GM23338 (cell line): ENCODE measurements around the gene ATP1B2. TPM values are rescaled to one million over a fixed set of nuclear protein-coding genes. Genes with fewer than 3 reads are reported as not detected.

Experiments
- ATAC-seq: fragments of 200-7000 bp; cut with Tn5 transposase; 3 replicates; pipeline ENCODE4 v1.9.1; 2020
- DNase-seq: peaks from one replicate; pipeline ENCODE4 v3.0.0-alpha.2; 2015; ENCODE audit warnings: low spot score
- H2AFZ ChIP-seq: fragments of 200-600 bp; sonication (generic); 2 replicates; pipeline ENCODE4 v1.8.0; 2016; ENCODE audit warnings: antibody characterized with exemption, mild to moderate bottlenecking, moderate library complexity
- H3F3A ChIP-seq: fragments of 200-600 bp; sonication (generic); replicated peaks from 2 replicates; pipeline ENCODE4 v1.8.0; 2017; ENCODE audit warnings: antibody characterized with exemption, mixed run types, low read depth
- H3K27ac ChIP-seq: fragments of 200-600 bp; sonication (generic); 2 replicates; pipeline ENCODE4 v1.6.1; 2016; ENCODE audit warnings: low read depth
- H3K27me3 ChIP-seq: fragments of 200-600 bp; sonication (generic); 2 replicates; pipeline ENCODE4 v1.8.0; 2016; ENCODE audit warnings: mild to moderate bottlenecking, mixed run types, moderate library complexity; ENCODE audit not compliant: insufficient read depth
- H3K36me3 ChIP-seq: fragments of 200-600 bp; sonication (generic); 2 replicates; pipeline ENCODE4 v1.8.0; 2016; ENCODE audit warnings: mild to moderate bottlenecking; ENCODE audit not compliant: insufficient read depth
- H3K4me1 ChIP-seq: fragments of 200-600 bp; sonication (generic); 2 replicates; pipeline ENCODE4 v1.8.0; 2016; ENCODE audit warnings: mild to moderate bottlenecking, moderate library complexity; ENCODE audit not compliant: insufficient read depth
- H3K4me2 ChIP-seq: fragments of 200-600 bp; sonication (generic); 2 replicates; pipeline ENCODE4 v1.7.1; 2017; ENCODE audit warnings: mixed run types
- H3K4me3 ChIP-seq: fragments of 200-600 bp; sonication (generic); 2 replicates; pipeline ENCODE4 v1.6.1; 2016; ENCODE audit warnings: mixed run types
- H3K79me2 ChIP-seq: fragments of 200-600 bp; sonication (generic); replicated peaks from 2 replicates; pipeline ENCODE4 v1.8.0; 2017; ENCODE audit warnings: mild to moderate bottlenecking; ENCODE audit not compliant: insufficient read depth
- H3K9me2 ChIP-seq: fragments of 200-600 bp; sonication (generic); 2 replicates; pipeline ENCODE4 v1.8.0; 2017; ENCODE audit not compliant: insufficient read depth
- H4K20me1 ChIP-seq: fragments of 200-600 bp; sonication (generic); replicated peaks from 2 replicates; pipeline ENCODE4 v1.8.0; 2017; ENCODE audit warnings: mild to moderate bottlenecking; ENCODE audit not compliant: insufficient read depth
- H3K27ac Mint-ChIP-seq: 2 replicates; pipeline ENCODE4 v1.8.0; 2020; ENCODE audit warnings: inconsistent platforms, mild to moderate bottlenecking, moderate library complexity, mixed read lengths
- H3K27me3 Mint-ChIP-seq: 3 replicates; pipeline ENCODE4 v1.8.0; 2022; ENCODE audit warnings: low read depth, mild to moderate bottlenecking, moderate library complexity, mixed read lengths, inconsistent platforms; ENCODE audit not compliant: insufficient read depth, poor library complexity
- H3K36me3 Mint-ChIP-seq: 3 replicates; pipeline ENCODE4 v1.8.0; 2021; ENCODE audit warnings: low read depth, mild to moderate bottlenecking, inconsistent platforms, moderate library complexity, mixed read lengths
- H3K4me1 Mint-ChIP-seq: 3 replicates; pipeline ENCODE4 v1.8.0; 2020; ENCODE audit warnings: mild to moderate bottlenecking, inconsistent platforms, mixed read lengths
- H3K4me3 Mint-ChIP-seq: 3 replicates; pipeline ENCODE4 v1.8.0; 2021; ENCODE audit warnings: moderate library complexity, mild to moderate bottlenecking, inconsistent platforms, mixed read lengths
- H3K9me3 Mint-ChIP-seq: 3 replicates; pipeline ENCODE4 v1.8.0; 2020; ENCODE audit warnings: moderate library complexity, mild to moderate bottlenecking, inconsistent platforms, mixed read lengths
- CREB1 ChIP-seq: fragments of 250-450 bp; sonication (Bioruptor Pico); IDR thresholded peaks from 2 replicates; pipeline ENCODE4 v1.5.0; 2020; ENCODE audit warnings: low read depth, mild to moderate bottlenecking, moderate library complexity
- ETS1 ChIP-seq: IDR thresholded peaks from 2 replicates; pipeline ENCODE4 v1.6.1; 2016; ENCODE audit warnings: antibody characterized with exemption
- EZH2 ChIP-seq: fragments of 200-600 bp; sonication (generic); IDR thresholded peaks from one replicate; pipeline ENCODE4 v1.8.0; 2017; ENCODE audit warnings: antibody characterized with exemption, mild to moderate bottlenecking, low read depth; ENCODE audit not compliant: unreplicated experiment
- JUNB ChIP-seq: IDR thresholded peaks from one replicate; pipeline ENCODE4 v1.6.1; 2016; ENCODE audit warnings: antibody characterized with exemption; ENCODE audit not compliant: unreplicated experiment
- POLR2AphosphoS5 ChIP-seq: IDR thresholded peaks from 2 replicates; pipeline ENCODE4 v1.6.1; 2016; ENCODE audit warnings: antibody characterized with exemption, low read depth
- ZNF331 ChIP-seq: fragments of 250-450 bp; sonication (Bioruptor Pico); IDR thresholded peaks from 2 replicates; pipeline ENCODE4 v1.5.0; 2020; ENCODE audit warnings: low read depth, mild to moderate bottlenecking, moderate library complexity
- polyA plus RNA-seq: library from polyadenylated mRNA; unstranded; fragments of >200 nt; fragmentation: Nextera tagmentation; extraction: Ambion mirVana; gene quantifications from 2 replicates; pipeline ENCODE4 v1.2.1, GENCODE V29; 2016
- total RNA-seq: library from RNA; depleted of rRNA; stranded (reverse); fragments of >200 nt; shearing (Covaris generic); gene quantifications from 2 replicates; pipeline ENCODE4 v1.2.3, GENCODE V29; 2014
- TF ChIP-seq, protein P1 (sequence below): IDR thresholded peaks from one replicate; pipeline ENCODE4 v1.6.1; 2018; ENCODE audit warnings: antibody characterized with exemption; ENCODE audit not compliant: unreplicated experiment

Gene ATP1B2
- total and polyA plus RNA-seq, 2 experiments from 2014 or later = 14.9 to 33.1 TPM

- peaks cover 31% of the 10 kb centered on the region for H3K4me1 Mint-ChIP-seq
- H3K27me3 ChIP-seq = no peaks in the 10 kb centered on the region
- H3K4me3 Mint-ChIP-seq = peak overlapping the region; percentile 96
- H3K27ac Mint-ChIP-seq = peak overlapping the region; percentile 100
- H4K20me1 ChIP-seq = peaks cover 27% of the 10 kb centered on the region
- H3K4me1 ChIP-seq = peaks cover 22% of the 10 kb centered on the region
- ATAC-seq (peak; percentile 57), DNase-seq (peak; percentile 98)
- H3K4me3 ChIP-seq = peak overlapping the region; percentile 88
- peaks cover 20% of the 10 kb centered on the region for H3F3A ChIP-seq
- TF ChIP-seq, protein P1, sequence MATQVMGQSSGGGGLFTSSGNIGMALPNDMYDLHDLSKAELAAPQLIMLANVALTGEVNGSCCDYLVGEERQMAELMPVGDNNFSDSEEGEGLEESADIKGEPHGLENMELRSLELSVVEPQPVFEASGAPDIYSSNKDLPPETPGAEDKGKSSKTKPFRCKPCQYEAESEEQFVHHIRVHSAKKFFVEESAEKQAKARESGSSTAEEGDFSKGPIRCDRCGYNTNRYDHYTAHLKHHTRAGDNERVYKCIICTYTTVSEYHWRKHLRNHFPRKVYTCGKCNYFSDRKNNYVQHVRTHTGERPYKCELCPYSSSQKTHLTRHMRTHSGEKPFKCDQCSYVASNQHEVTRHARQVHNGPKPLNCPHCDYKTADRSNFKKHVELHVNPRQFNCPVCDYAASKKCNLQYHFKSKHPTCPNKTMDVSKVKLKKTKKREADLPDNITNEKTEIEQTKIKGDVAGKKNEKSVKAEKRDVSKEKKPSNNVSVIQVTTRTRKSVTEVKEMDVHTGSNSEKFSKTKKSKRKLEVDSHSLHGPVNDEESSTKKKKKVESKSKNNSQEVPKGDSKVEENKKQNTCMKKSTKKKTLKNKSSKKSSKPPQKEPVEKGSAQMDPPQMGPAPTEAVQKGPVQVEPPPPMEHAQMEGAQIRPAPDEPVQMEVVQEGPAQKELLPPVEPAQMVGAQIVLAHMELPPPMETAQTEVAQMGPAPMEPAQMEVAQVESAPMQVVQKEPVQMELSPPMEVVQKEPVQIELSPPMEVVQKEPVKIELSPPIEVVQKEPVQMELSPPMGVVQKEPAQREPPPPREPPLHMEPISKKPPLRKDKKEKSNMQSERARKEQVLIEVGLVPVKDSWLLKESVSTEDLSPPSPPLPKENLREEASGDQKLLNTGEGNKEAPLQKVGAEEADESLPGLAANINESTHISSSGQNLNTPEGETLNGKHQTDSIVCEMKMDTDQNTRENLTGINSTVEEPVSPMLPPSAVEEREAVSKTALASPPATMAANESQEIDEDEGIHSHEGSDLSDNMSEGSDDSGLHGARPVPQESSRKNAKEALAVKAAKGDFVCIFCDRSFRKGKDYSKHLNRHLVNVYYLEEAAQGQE = no peak
- TF ChIP-seq ETS1 = 0 out of 2 replicates have a peak, but pooled peaks have one; percentile 29
- peak; percentile 63 for TF ChIP-seq POLR2AphosphoS5
- no peak for TF ChIP-seq EZH2
- peak; percentile 31; the same call in 1 of the 2 replicates for TF ChIP-seq CREB1 (CRISPR knock-in tag)
- no peak for TF ChIP-seq ZNF331 (CRISPR knock-in tag)
- peak overlapping the region; percentile 99 for H3K27ac ChIP-seq
- peaks cover 76% of the 10 kb centered on the region for H3K79me2 ChIP-seq
- no peak overlapping the region for H2AFZ ChIP-seq
- H3K36me3 ChIP-seq = no peaks in the 10 kb centered on the region
- H3K36me3 Mint-ChIP-seq = peaks cover 48% of the 10 kb centered on the region
- no peaks in the 10 kb centered on the region; the same call in 2 of the 3 replicates for H3K9me3 Mint-ChIP-seq
- H3K27me3 Mint-ChIP-seq = peaks cover 36% of the 10 kb centered on the region
- no peaks in the 10 kb centered on the region for H3K9me2 ChIP-seq
- peak overlapping the region; percentile 90 for H3K4me2 ChIP-seq
Observed at GRCh38 chr17:7685533-7686221, 35.0 kb downstream of the ATP1B2 start.

GRCh38 chr17:7686222-7687071 is 35.7 kb downstream of the ATP1B2 start:
- Mint-ChIP-seq H3K4me1 (peaks cover 31% of the 10 kb centered on the region), H3K27ac (peak overlapping the region; percentile 100), H3K9me3 (no peaks in the 10 kb centered on the region; the same call in 2 of the 3 replicates), H3K4me3 (peak overlapping the region; percentile 96), H3K36me3 (peaks cover 51% of the 10 kb centered on the region), H3K27me3 (peaks cover 36% of the 10 kb centered on the region)
- DNase-seq = peak; percentile 89
- peaks cover 22% of the 10 kb centered on the region for H3K4me1 ChIP-seq
- peaks cover 69% of the 10 kb centered on the region for H3K79me2 ChIP-seq
- H3K4me3 ChIP-seq = peak overlapping the region; percentile 88
- H3K4me2 ChIP-seq = peak overlapping the region; percentile 83
- H4K20me1 ChIP-seq = peaks cover 25% of the 10 kb centered on the region
- TF ChIP-seq POLR2AphosphoS5 = peak; percentile 84
- TF ChIP-seq JUNB = no peak
- no peaks in the 10 kb centered on the region for H3K36me3 ChIP-seq
- peaks cover 20% of the 10 kb centered on the region for H3F3A ChIP-seq
- no peak overlapping the region for H2AFZ ChIP-seq
- peak overlapping the region; percentile 99 for H3K27ac ChIP-seq
- ATAC-seq = peak; percentile 35
- no peaks in the 10 kb centered on the region for H3K27me3 ChIP-seq
- H3K9me2 ChIP-seq = no peaks in the 10 kb centered on the region
